Measurements from ENCODE around the gene HOXA9.

The HOXA9 gene

GRCh38 chr7:27176962-27177794, 11.8 kb upstream of the HOXA9 start:
- no peak for DNase-seq (ENCODE audit: low spot score)

- DNase-seq (ENCODE audit: low spot score): no peak
Measured at GRCh38 chr7:27176524-27176845, 11.1 kb upstream of the HOXA9 start.

GRCh38 chr7:27175626-27176523, 10.5 kb upstream of the HOXA9 start:
- no peak for DNase-seq (ENCODE audit: low spot score)

GRCh38 chr7:27174874-27175625, 9.7 kb upstream of the HOXA9 start:
- DNase-seq (ENCODE audit: low spot score): no peak

GRCh38 chr7:27173956-27174873, 8.9 kb upstream of the HOXA9 start, which contains the start of gene HOXA10:
Gene HOXA10, minus strand, starts transcription at chr7:27174320. Its CDS starts 14 bp downstream, at chr7:27174306.
- no peak for DNase-seq (ENCODE audit: low spot score)

- no peak for DNase-seq (ENCODE audit: low spot score)
Measured at GRCh38 chr7:27173511-27173955, 8.2 kb upstream of the HOXA9 start.

- DNase-seq (ENCODE audit: low spot score): no peak
Measured at GRCh38 chr7:27172823-27173510, 7.6 kb upstream of the HOXA9 start.

- no peak for DNase-seq (ENCODE audit: low spot score)
Measured at GRCh38 chr7:27172315-27172774, 7.0 kb upstream of the HOXA9 start.

- no peak for DNase-seq (ENCODE audit: low spot score)
Measured at GRCh38 chr7:27171637-27172314, 6.4 kb upstream of the HOXA9 start.

GRCh38 chr7:27171325-27171636, 5.9 kb upstream of the HOXA9 start:
- DNase-seq (ENCODE audit: low spot score): no peak

- no peak for DNase-seq (ENCODE audit: low spot score)
Measured at GRCh38 chr7:27170426-27171324, 5.3 kb upstream of the HOXA9 start.

- no peak for DNase-seq (ENCODE audit: low spot score)
Measured at GRCh38 chr7:27169658-27170425, 4.5 kb upstream of the HOXA9 start.

- DNase-seq (ENCODE audit: low spot score): no peak
Measured at GRCh38 chr7:27168265-27168947, 3.1 kb upstream of the HOXA9 start.

- no peak for DNase-seq (ENCODE audit: low spot score)
Measured at GRCh38 chr7:27167916-27168264, 2.6 kb upstream of the HOXA9 start.

- DNase-seq (ENCODE audit: low spot score): no peak
Measured at GRCh38 chr7:27166531-27167505, 1.5 kb upstream of the HOXA9 start.

GRCh38 chr7:27165996-27166530, 726 bp upstream of the HOXA9 start:
- DNase-seq (ENCODE audit: low spot score): no peak

All from Ammon's horn (tissue), 1 donor.